GM18868 (cell line): ENCODE measurements around the gene CNDP2.
"Not testable (repeated sequence)": the region's sequence is repeated elsewhere in the genome, so short reads cannot be mapped to it uniquely, and the experiment has no call there.

ENCODE experiments used
- ATAC-seq: cut with Tn5 transposase; IDR thresholded peaks from one replicate; pipeline ENCODE4 v1.9.1; 2021; ENCODE audit warnings: mild to moderate bottlenecking, moderate library complexity; ENCODE audit not compliant: unreplicated experiment

Gene CNDP2

DNA sequence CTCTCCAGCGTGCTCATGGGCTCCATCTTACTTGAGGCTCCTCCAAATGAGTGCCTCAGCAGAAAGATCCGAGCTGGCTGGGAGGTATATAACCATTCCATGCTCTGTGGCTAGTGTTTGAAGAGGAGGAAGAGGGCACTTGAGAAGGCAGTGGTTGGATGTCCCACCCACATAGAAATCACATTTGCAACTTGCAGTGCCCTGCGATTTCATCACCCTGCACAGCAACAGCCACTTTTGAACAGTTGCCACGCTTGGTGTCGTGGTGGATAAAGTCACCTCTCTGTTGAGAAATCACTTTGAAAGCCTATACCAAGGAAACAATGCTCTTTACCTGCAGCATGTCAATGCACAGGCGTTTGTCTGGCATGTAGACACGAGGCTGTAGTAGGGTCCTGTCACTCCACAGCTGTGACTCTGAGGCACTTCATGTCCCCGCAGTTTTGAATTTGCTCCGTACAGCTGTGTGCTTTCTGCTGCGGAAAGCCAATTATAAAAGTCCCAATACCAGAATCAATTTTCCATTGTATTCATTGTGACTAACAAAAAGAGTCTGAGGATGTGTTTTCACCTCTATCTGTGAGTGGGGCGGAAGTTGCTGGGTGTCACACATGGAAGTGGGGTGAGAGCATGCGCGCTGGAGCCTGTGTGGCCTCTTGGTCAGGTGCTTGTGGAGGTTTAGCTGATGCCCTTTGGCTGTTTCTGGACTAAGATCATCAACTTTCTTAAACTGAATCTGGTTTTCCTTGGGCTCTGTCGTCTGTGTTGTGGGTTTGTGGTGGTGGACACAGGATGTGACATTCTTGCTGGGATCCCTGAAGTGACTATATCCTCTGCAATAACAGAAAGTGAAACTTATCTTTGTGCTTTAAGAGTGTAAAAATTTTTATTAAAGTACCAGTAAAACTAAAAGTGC, 2.8 kb downstream of the CNDP2 start:
- peak; percentile 45 for ATAC-seq

DNA sequence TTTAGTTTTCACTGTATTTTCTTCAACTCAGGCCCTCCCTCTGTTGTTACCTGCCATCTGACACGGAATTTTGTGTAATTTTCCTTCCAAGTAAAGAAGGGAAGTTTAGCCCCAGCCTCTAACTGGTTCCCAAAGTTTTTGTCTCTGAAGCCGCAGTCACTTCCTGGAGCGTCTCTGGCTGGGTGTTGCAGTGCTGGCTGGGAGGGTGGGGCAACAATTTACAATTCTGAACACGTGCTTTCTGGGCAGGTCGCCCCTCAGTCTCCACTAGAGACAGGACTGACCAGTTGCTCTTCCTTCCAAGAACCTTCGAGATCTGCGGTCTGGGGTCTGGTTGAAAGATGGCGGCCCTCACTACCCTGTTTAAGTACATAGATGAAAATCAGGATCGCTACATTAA, 3.5 kb downstream of the CNDP2 start:
- ATAC-seq = peak; percentile 25

- ATAC-seq = no peak
Measured at GRCh38 chr18:74500372-74500771, 4.2 kb downstream of the CNDP2 start.

DNA sequence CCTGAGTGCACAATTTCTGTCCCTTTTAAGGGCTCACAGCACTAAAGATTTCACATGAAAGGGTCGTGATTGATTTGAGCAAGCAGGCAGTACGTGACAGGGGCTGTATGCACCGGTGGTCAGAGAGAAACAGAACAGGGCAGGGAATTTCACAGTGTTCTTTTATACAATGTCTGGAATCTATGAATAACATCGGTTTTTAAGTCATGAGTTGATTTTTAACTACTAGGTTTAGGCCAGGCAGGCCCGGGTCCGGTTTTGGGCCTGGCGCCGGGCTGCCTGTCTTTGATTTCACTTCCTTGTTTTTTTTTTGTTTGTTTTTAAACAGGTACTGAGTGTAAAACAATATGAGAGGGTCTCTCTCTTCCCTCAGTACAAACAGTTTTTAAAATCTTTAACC, 4.6 kb downstream of the CNDP2 start:
- not testable (repeated sequence) for ATAC-seq

- no peak for ATAC-seq
Measured at GRCh38 chr18:74501386-74501785, 5.2 kb downstream of the CNDP2 start.

- no peak for ATAC-seq
Measured at GRCh38 chr18:74503137-74503536, 7.0 kb downstream of the CNDP2 start.

DNA sequence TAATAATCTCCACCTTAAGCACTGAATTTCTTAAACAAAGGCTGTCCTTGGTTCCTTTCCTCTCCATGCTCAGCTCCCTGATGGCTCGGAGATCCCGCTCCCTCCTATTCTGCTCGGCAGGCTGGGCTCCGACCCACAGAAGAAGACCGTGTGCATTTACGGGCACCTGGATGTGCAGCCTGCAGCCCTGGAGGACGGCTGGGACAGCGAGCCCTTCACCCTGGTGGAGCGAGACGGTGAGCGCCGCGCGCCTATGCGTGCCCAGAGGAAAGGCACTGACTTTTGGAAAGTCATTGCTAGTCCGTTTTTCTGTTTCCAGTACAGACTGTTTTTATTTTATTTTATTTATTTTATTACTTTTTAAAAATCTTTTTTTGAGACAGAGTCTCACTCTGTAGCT, 9.6 kb downstream of the CNDP2 start:
- ATAC-seq = no peak

DNA sequence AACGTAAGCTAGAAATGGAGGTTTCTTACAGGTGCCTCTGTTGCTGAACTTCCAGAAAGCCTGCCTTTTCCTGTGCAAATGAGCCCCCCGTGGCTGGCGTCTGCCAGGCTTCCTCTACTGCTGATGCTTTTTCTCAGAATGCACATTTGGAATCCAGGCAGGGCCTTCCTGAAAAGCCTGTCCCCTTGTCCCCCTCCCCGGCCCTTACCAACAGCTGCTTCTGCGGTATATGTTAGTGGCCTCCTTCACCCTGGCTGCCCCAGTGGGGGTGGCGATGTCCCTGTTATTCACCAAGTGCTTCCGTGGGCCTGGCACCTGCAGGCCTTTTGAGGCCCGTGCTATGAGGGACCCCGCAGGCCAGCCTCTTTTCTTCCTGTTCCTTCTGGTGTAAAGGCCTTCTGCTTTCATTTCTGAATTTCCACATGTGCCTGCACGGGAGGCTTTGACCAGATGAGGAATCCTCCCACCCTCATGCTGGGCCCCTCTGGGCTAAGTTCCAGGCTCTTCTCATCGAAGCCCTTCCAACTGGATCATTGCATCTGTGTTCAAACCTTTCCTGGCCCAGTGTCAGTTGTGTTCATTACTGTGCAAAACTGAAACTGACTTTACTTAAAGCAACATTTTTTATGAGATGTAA, 10.4 kb downstream of the CNDP2 start:
- ATAC-seq = no peak

GRCh38 chr18:74507097-74507881, 11.1 kb downstream of the CNDP2 start:
- ATAC-seq = no peak

GRCh38 chr18:74507927-74508326, 11.8 kb downstream of the CNDP2 start:
- ATAC-seq = no peak

GRCh38 chr18:74508366-74508765, 12.2 kb downstream of the CNDP2 start:
- no peak for ATAC-seq

- ATAC-seq = no peak
Measured at GRCh38 chr18:74508821-74509225, 12.7 kb downstream of the CNDP2 start.

DNA sequence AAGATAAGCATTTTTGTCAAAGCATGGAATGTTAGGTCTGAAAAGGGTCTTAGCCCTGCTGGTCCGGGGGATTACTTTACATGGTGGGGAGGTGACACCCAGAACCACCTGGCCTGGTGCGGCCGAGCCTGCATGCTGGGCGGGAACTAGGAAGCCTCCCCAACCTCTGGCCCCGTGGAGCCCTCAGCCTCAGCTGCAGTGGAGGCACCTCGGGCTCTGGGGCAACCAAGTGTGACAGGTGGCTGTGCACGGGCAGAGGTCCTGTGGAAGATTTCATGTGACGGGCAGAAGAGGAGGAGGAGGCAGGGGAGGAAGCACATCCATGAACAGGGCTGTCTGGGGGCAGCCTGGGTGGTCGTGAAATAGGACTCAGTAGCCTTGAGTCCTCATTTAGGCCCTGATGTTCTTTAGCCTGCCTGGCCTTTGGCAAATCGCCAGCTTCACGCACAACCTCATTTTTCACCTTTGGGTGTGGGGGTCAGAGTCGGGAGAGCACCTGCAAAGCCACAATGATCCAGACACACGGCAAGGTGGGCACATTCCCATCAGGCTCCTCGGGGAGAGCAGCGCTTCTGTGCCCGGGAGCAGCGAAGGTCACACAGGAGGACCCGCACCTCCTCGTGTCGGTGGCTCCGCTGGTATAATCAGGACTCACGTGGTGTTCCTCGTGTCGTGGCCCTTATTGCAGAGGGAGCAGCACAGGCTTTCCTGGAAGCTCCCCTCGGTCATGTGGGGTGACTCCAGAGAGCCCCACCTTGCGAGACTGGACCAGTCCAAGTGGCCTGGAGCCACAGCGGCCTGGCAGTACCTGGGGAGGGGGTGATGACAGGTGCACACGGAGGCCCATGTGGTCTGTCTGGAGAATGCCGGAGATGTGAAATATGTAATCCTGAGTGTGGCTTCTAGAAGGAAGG, 13.9 kb downstream of the CNDP2 start:
- ATAC-seq = no peak

DNA sequence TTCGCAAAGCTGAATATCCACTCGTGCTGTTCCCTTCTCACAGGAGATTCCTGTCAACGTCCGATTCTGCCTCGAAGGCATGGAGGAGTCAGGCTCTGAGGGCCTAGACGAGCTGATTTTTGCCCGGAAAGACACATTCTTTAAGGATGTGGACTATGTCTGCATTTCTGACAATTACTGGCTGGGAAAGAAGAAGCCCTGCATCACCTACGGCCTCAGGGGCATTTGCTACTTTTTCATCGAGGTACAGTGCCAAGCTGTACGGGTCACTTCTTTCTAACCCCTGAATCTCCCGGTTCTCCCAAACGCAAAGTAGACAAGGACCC, 14.6 kb downstream of the CNDP2 start:
- no peak for ATAC-seq

GRCh38 chr18:74511823-74512222, 15.7 kb downstream of the CNDP2 start:
- ATAC-seq = no peak

DNA sequence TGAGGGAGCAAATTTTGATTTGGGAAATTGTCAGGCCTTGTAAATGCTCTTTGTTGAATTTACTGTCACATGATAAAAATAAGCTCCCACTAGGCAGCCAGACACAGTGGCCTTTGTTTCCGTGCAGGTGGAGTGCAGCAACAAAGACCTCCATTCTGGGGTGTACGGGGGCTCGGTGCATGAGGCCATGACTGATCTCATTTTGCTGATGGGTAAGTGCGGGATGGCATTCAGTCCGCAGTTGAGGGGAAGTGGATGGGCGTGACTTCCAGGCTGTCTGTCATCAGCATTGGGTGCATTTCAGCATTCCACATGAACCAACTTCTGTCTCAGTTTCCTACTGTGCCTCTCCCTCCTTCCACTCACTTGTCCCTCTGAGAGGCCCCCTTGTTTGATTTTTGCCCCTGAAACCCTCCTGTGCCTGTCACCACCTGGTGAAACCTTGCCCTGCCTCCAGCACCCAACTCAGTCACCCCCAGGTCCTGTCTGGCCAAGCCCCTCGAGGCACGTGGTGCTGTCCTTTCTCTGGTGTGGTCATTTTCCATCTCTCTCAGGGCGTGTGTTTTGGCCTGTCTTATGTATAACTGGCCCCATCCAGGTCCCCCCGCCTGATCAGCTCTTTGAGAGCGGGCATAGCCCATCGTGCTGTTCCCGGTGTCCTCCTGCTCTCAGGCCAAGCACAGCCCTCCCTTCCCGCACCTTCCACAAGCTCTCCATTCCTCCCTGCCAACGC, 16.3 kb downstream of the CNDP2 start:
- no peak for ATAC-seq

- ATAC-seq = no peak
Measured at GRCh38 chr18:74513149-74513882, 17.2 kb downstream of the CNDP2 start.

GRCh38 chr18:74513883-74514205, 17.7 kb downstream of the CNDP2 start:
- ATAC-seq = no peak

- no peak for ATAC-seq
Measured at GRCh38 chr18:74514860-74515495, 18.8 kb downstream of the CNDP2 start.
